ENCODE results near the gene DUS3L. TPM values are rescaled to one million over a fixed set of nuclear protein-coding genes. Genes with fewer than 3 reads are reported as not detected.

DUS3L gene
- total and polyA plus RNA-seq, 8 donors = 14.8 to 66.6 (median 21.2) TPM

- no peaks in the 10 kb centered on the region for H3K36me3 ChIP-seq
- no peaks in the 10 kb centered on the region for H3K9me3 ChIP-seq
- ATAC-seq (no peak), FAIRE-seq (no peak), DNase-seq (no peak)
- 84 to 89% methylated on average over 6 of the region's 6 CpGs for WGBS, 2 donors
- peaks cover 0 to 5% (median 0%) of the 10 kb centered on the region in 3 donors for H3K4me1 ChIP-seq
- intact Hi-C loops (cut with DNase I) = no loop called here
- no peak overlapping the region for H3K27ac ChIP-seq
- H3K27me3 ChIP-seq = no peaks in the 10 kb centered on the region
- TF ChIP-seq CTCF (IDR thresholded peaks at IDR 0.05) = no peak
- no peak overlapping the region for H3K4me3 ChIP-seq
Observed at GRCh38 chr19:5832527-5833216, 41.7 kb upstream of the DUS3L start.

GRCh38 chr19:5832061-5832460 lies 41.1 kb upstream of the DUS3L start:
- Histone ChIP-seq H3K9me3 (no peaks in the 10 kb centered on the region), H3K4me1 (peaks cover 0 to 9% (median 0%) of the 10 kb centered on the region in 3 donors), H3K27ac (no peak overlapping the region), H3K27me3 (no peaks in the 10 kb centered on the region), H3K36me3 (no peaks in the 10 kb centered on the region), H3K4me3 (no peak overlapping the region)
- 83% methylated on average over 20 to 22 of the region's 22 CpGs for WGBS, 2 donors
- FAIRE-seq (no peak), ATAC-seq (no peak), DNase-seq (no peak)
- intact Hi-C loops (cut with DNase I) = no loop called here
- no peak for TF ChIP-seq CTCF (IDR thresholded peaks at IDR 0.05)

- no peak for DNase-seq
- 70% methylated on average over 9 of the region's 9 CpGs for WGBS, 2 donors
Observed at GRCh38 chr19:5831159-5831558, 40.2 kb upstream of the DUS3L start.

GRCh38 chr19:5829567-5830310 lies 38.8 kb upstream of the DUS3L start:
- 79 to 82% methylated on average over 32 to 34 of the region's 34 CpGs for WGBS, 2 donors

More at GRCh38 chr19:5831159-5831558, 40.2 kb upstream of the DUS3L start:
- no peak for FAIRE-seq
- intact Hi-C loops (cut with DNase I) = no loop called here
- no peak overlapping the region for H3K4me3 ChIP-seq
- H3K27me3 ChIP-seq = no peaks in the 10 kb centered on the region
- no peak for TF ChIP-seq CTCF (IDR thresholded peaks at IDR 0.05)
- no peak for ATAC-seq
- H3K9me3 ChIP-seq = no peaks in the 10 kb centered on the region
- H3K36me3 ChIP-seq = no peaks in the 10 kb centered on the region
- no peak overlapping the region for H3K27ac ChIP-seq
- H3K4me1 ChIP-seq = peaks cover 0 to 12% (median 0%) of the 10 kb centered on the region in 3 donors

More at GRCh38 chr19:5829567-5830310, 38.8 kb upstream of the DUS3L start:
- ATAC-seq (no peak), DNase-seq (peak in 2 of 6 donors; percentile 41 to 81), FAIRE-seq (no peak)
- Histone ChIP-seq H3K27me3 (no peaks in the 10 kb centered on the region), H3K4me3 (no peak overlapping the region), H3K4me1 (peaks cover 0 to 12% (median 0%) of the 10 kb centered on the region in 3 donors), H3K9me3 (no peaks in the 10 kb centered on the region), H3K36me3 (no peaks in the 10 kb centered on the region), H3K27ac (peak overlapping the region in 1 of 4 donors; percentile 16)
- intact Hi-C loops (cut with DNase I) = no loop called here
- no peak for TF ChIP-seq CTCF (IDR thresholded peaks at IDR 0.05)

All from pancreas (tissue), 10 donors.